ENCODE measurements around the gene TADA2B. TPM values are rescaled to one million over a fixed set of nuclear protein-coding genes. Genes with fewer than 3 reads are reported as not detected.

The TADA2B gene
- total and polyA plus RNA-seq, 10 of the 15 experiments (the other 5 are each of a cell fraction or from before 2014, with no cell fraction given) = 0.66 to 12.0 (median 5.6) TPM

DNA sequence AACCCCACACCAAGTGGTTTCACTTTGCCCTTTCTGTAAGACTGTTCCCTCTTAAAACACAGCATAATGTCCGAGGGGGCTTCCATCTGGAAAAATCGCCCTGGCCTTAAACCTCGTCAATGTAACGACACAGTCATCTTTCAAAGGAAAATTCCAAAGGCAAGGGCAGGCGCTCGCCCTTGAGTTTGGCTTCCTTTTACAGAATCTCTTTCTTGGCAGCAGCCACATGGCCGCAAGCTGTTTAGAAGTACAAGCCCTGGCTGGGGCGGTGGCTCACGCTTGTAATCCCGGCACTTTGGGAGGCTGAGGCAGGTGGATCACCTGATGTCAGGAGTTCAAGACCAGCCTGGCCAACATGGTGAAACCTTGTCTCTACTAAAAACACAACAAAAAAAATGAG, 51.7 kb downstream of the TADA2B start:
- H3K27ac ChIP-seq (ENCODE audit: control insufficient read depth, insufficient read depth) = no peak overlapping the region
- H4K20me1 ChIP-seq (ENCODE audit: control insufficient read depth, insufficient read depth) = no peaks in the 10 kb centered on the region
- H2AFZ ChIP-seq (ENCODE audit: control insufficient read depth, low read depth, low read length) = no peak overlapping the region
- H3K4me1 ChIP-seq (ENCODE audit: control insufficient read depth, insufficient read depth, low read length) = no peaks in the 10 kb centered on the region
- BruUV-seq (replicated peaks) = no TSS peak
- in situ Hi-C loops (cut with MboI) (no loop called here), intact Hi-C loops (cut with micrococcal nuclease; ENCODE audit: unreplicated experiment) (no loop called here)
- ATAC-seq = no peak
- peaks cover 0 to 6% of the 10 kb centered on the region in 2 experiments; a peak in 2 of 4 replicates for H3K27me3 ChIP-seq (replicated peaks in 1 of 2; ENCODE audit: control insufficient read depth in 2 of 2, insufficient read depth in 2 of 2, low read length in 1 of 2)
- no peaks in the 10 kb centered on the region for H3K9me3 ChIP-seq (replicated peaks; ENCODE audit: control insufficient read depth, insufficient read depth, low read length)
- TF ChIP-seq POU2F2 (IDR thresholded peaks at IDR 0.05; ENCODE audit: borderline replicate concordance, low read depth, low read length) = no peak
- TF ChIP-seq, protein P1, sequence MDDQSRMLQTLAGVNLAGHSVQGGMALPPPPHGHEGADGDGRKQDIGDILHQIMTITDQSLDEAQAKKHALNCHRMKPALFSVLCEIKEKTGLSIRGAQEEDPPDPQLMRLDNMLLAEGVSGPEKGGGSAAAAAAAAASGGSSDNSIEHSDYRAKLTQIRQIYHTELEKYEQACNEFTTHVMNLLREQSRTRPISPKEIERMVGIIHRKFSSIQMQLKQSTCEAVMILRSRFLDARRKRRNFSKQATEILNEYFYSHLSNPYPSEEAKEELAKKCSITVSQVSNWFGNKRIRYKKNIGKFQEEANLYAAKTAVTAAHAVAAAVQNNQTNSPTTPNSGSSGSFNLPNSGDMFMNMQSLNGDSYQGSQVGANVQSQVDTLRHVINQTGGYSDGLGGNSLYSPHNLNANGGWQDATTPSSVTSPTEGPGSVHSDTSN (IDR thresholded peaks at IDR 0.05; ENCODE audit: insufficient replicate concordance, low read depth, low read length) = no peak
- no peak for TF ChIP-seq ESRRA (IDR thresholded peaks at IDR 0.05; ENCODE audit: low read length)
- TF ChIP-seq PAX8 (IDR thresholded peaks at IDR 0.05) = no peak
- TF ChIP-seq, protein P2, sequence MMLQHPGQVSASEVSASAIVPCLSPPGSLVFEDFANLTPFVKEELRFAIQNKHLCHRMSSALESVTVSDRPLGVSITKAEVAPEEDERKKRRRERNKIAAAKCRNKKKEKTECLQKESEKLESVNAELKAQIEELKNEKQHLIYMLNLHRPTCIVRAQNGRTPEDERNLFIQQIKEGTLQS (IDR thresholded peaks at IDR 0.05; ENCODE audit: borderline replicate concordance, extremely low read depth, low read depth, low read length) = no peak
- no peak for TF ChIP-seq SRF (IDR thresholded peaks at IDR 0.05; ENCODE audit: low read depth in 2 of 2, low read length in 2 of 2)
- no peak for TF ChIP-seq IRF4 (IDR thresholded peaks at IDR 0.05; ENCODE audit: low read depth, low read length)
- TF ChIP-seq, protein P3, sequence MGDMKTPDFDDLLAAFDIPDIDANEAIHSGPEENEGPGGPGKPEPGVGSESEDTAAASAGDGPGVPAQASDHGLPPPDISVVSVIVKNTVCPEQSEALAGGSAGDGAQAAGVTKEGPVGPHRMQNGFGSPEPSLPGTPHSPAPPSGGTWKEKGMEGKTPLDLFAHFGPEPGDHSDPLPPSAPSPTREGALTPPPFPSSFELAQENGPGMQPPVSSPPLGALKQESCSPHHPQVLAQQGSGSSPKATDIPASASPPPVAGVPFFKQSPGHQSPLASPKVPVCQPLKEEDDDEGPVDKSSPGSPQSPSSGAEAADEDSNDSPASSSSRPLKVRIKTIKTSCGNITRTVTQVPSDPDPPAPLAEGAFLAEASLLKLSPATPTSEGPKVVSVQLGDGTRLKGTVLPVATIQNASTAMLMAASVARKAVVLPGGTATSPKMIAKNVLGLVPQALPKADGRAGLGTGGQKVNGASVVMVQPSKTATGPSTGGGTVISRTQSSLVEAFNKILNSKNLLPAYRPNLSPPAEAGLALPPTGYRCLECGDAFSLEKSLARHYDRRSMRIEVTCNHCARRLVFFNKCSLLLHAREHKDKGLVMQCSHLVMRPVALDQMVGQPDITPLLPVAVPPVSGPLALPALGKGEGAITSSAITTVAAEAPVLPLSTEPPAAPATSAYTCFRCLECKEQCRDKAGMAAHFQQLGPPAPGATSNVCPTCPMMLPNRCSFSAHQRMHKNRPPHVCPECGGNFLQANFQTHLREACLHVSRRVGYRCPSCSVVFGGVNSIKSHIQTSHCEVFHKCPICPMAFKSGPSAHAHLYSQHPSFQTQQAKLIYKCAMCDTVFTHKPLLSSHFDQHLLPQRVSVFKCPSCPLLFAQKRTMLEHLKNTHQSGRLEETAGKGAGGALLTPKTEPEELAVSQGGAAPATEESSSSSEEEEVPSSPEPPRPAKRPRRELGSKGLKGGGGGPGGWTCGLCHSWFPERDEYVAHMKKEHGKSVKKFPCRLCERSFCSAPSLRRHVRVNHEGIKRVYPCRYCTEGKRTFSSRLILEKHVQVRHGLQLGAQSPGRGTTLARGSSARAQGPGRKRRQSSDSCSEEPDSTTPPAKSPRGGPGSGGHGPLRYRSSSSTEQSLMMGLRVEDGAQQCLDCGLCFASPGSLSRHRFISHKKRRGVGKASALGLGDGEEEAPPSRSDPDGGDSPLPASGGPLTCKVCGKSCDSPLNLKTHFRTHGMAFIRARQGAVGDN (IDR thresholded peaks at IDR 0.05) = no peak
- no peak for TF ChIP-seq KDM1A (IDR thresholded peaks at IDR 0.05; ENCODE audit: borderline replicate concordance)
- WGBS (ENCODE audit: insufficient coverage, insufficient replicate concordance, low lambda C conversion rate, missing lambda C conversion rate) = 52% methylated on average over 10 of the region's 10 CpGs
- CTCF ChIA-PET = interaction anchor here (1.3 kb wide), 1 partner anchor 11 kb away, joined by 4 read pairs; no protein-coding TSS in a partner anchor
- no peak overlapping the region for H3K4me2 ChIP-seq (ENCODE audit: control insufficient read depth, insufficient read depth)
- no peaks in the 10 kb centered on the region for H3K36me3 ChIP-seq (ENCODE audit: control insufficient read depth in 2 of 2, insufficient read depth in 2 of 2, low read length in 1 of 2)
- RAD21 ChIA-PET (ENCODE audit: unreplicated experiment) = no interaction called here
- no peak for DNase-seq (ENCODE audit: low read depth, low spot score)
- SMC1A ChIA-PET (ENCODE audit: uncharacterized antibody, unreplicated experiment) = interaction anchor here (0.7 kb wide), 1 partner anchor 16 kb away, joined by 3 read pairs; no protein-coding TSS in a partner anchor
- H3K9ac ChIP-seq (ENCODE audit: control insufficient read depth, insufficient read depth, low read length) = no peak overlapping the region
- FAIRE-seq = no peak
- H3K4me3 ChIP-seq = no peak overlapping the region
- POLR2A ChIA-PET = no interaction called here
- no peaks in the 10 kb centered on the region for H3K79me2 ChIP-seq (ENCODE audit: control insufficient read depth, insufficient read depth, low read length)

Measured in GM12878 (cell line).